ENCODE results near the gene PLCH2. TPM values are rescaled to one million over a fixed set of nuclear protein-coding genes. Genes with fewer than 3 reads are reported as not detected.
A peak's percentile ranks its signal among the peaks of the same experiment; 100 is the strongest.

Gene PLCH2
- total and polyA plus RNA-seq, 4 donors = 3.3 to 19.0 (median 12.1) TPM

GRCh38 chr1:2535981-2536380 is 59.9 kb downstream of the PLCH2 start:
- 91% methylated on average over 4 of the region's 9 CpGs for WGBS (ENCODE audit: insufficient coverage)
- Histone ChIP-seq H3K36me3 (ENCODE audit: control insufficient read depth, insufficient read depth, low read length) (no peaks in the 10 kb centered on the region), H3K4me3 (ENCODE audit: low read depth, low read length) (no peak overlapping the region), H3K27ac (ENCODE audit: low read depth, low read length) (no peak overlapping the region), H3K9me3 (ENCODE audit: control insufficient read depth, insufficient read depth, low read length) (no peaks in the 10 kb centered on the region), H3K4me1 (ENCODE audit: control insufficient read depth, insufficient read depth, low read length) (peaks cover 64% of the 10 kb centered on the region), H3K27me3 (ENCODE audit: control insufficient read depth, insufficient read depth, low read length) (peaks cover 15% of the 10 kb centered on the region)
- DNase-seq (ENCODE audit: low read depth in 4 of 6, low spot score in 6 of 6) = no peak

- no peak overlapping the region for H3K4me3 ChIP-seq (ENCODE audit: low read depth, low read length)
- no peak overlapping the region for H3K27ac ChIP-seq (ENCODE audit: low read depth, low read length)
- H3K27me3 ChIP-seq (ENCODE audit: control insufficient read depth, insufficient read depth, low read length) = peaks cover 8% of the 10 kb centered on the region
- H3K36me3 ChIP-seq (ENCODE audit: control insufficient read depth, insufficient read depth, low read length) = no peaks in the 10 kb centered on the region
- no peak for DNase-seq (ENCODE audit: low read depth in 4 of 6, low spot score in 6 of 6)
- no peaks in the 10 kb centered on the region for H3K9me3 ChIP-seq (ENCODE audit: control insufficient read depth, insufficient read depth, low read length)
- peaks cover 64% of the 10 kb centered on the region for H3K4me1 ChIP-seq (ENCODE audit: control insufficient read depth, insufficient read depth, low read length)
- WGBS (ENCODE audit: insufficient coverage) = 84% methylated on average over 6 of the region's 9 CpGs
Measured at GRCh38 chr1:2537784-2538115, 61.7 kb downstream of the PLCH2 start.

- Histone ChIP-seq H3K4me1 (ENCODE audit: control insufficient read depth, insufficient read depth, low read length) (peaks cover 64% of the 10 kb centered on the region), H3K36me3 (ENCODE audit: control insufficient read depth, insufficient read depth, low read length) (no peaks in the 10 kb centered on the region), H3K27ac (ENCODE audit: low read depth, low read length) (no peak overlapping the region), H3K27me3 (ENCODE audit: control insufficient read depth, insufficient read depth, low read length) (peaks cover 8% of the 10 kb centered on the region), H3K9me3 (ENCODE audit: control insufficient read depth, insufficient read depth, low read length) (no peaks in the 10 kb centered on the region), H3K4me3 (ENCODE audit: low read depth, low read length) (no peak overlapping the region)
- WGBS (ENCODE audit: insufficient coverage) = 76% methylated on average over 3 of the region's 4 CpGs
- DNase-seq (ENCODE audit: low read depth in 4 of 6, low spot score in 6 of 6) = no peak
Measured at GRCh38 chr1:2538376-2538775, 62.3 kb downstream of the PLCH2 start.

GRCh38 chr1:2538872-2539271 is 62.8 kb downstream of the PLCH2 start:
- Histone ChIP-seq H3K36me3 (ENCODE audit: control insufficient read depth, insufficient read depth, low read length) (no peaks in the 10 kb centered on the region), H3K9me3 (ENCODE audit: control insufficient read depth, insufficient read depth, low read length) (no peaks in the 10 kb centered on the region), H3K27me3 (ENCODE audit: control insufficient read depth, insufficient read depth, low read length) (peaks cover 8% of the 10 kb centered on the region), H3K27ac (ENCODE audit: low read depth, low read length) (no peak overlapping the region), H3K4me1 (ENCODE audit: control insufficient read depth, insufficient read depth, low read length) (peaks cover 64% of the 10 kb centered on the region), H3K4me3 (ENCODE audit: low read depth, low read length) (no peak overlapping the region)
- no peak for DNase-seq (ENCODE audit: low read depth in 4 of 6, low spot score in 6 of 6)
- WGBS (ENCODE audit: insufficient coverage) = 100% methylated on average over 6 of the region's 8 CpGs

GRCh38 chr1:2539312-2539907 is 63.3 kb downstream of the PLCH2 start:
- Histone ChIP-seq H3K4me1 (ENCODE audit: control insufficient read depth, insufficient read depth, low read length) (peaks cover 64% of the 10 kb centered on the region), H3K27ac (ENCODE audit: low read depth, low read length) (no peak overlapping the region), H3K36me3 (ENCODE audit: control insufficient read depth, insufficient read depth, low read length) (no peaks in the 10 kb centered on the region), H3K27me3 (ENCODE audit: control insufficient read depth, insufficient read depth, low read length) (peaks cover 8% of the 10 kb centered on the region), H3K4me3 (ENCODE audit: low read depth, low read length) (no peak overlapping the region), H3K9me3 (ENCODE audit: control insufficient read depth, insufficient read depth, low read length) (no peaks in the 10 kb centered on the region)
- WGBS (ENCODE audit: insufficient coverage) = 90% methylated on average over 6 of the region's 12 CpGs
- DNase-seq (ENCODE audit: low read depth in 4 of 6, low spot score in 6 of 6) = no peak

- Histone ChIP-seq H3K27ac (ENCODE audit: low read depth, low read length) (no peak overlapping the region), H3K9me3 (ENCODE audit: control insufficient read depth, insufficient read depth, low read length) (no peaks in the 10 kb centered on the region), H3K4me3 (ENCODE audit: low read depth, low read length) (no peak overlapping the region), H3K27me3 (ENCODE audit: control insufficient read depth, insufficient read depth, low read length) (peaks cover 6% of the 10 kb centered on the region), H3K4me1 (ENCODE audit: control insufficient read depth, insufficient read depth, low read length) (peaks cover 64% of the 10 kb centered on the region), H3K36me3 (ENCODE audit: control insufficient read depth, insufficient read depth, low read length) (no peaks in the 10 kb centered on the region)
- WGBS (ENCODE audit: insufficient coverage) = 1% methylated on average over 27 of the region's 39 CpGs
- DNase-seq (ENCODE audit: low read depth in 4 of 6, low spot score in 6 of 6) = peak in 2 of 6 donors; percentile 69 to 73
Measured at GRCh38 chr1:2540816-2541492, 64.9 kb downstream of the PLCH2 start.

GRCh38 chr1:2541619-2542245 is 65.6 kb downstream of the PLCH2 start:
- 75% methylated on average over 25 of the region's 25 CpGs for WGBS (ENCODE audit: insufficient coverage)
- Histone ChIP-seq H3K27ac (ENCODE audit: low read depth, low read length) (no peak overlapping the region), H3K4me1 (ENCODE audit: control insufficient read depth, insufficient read depth, low read length) (peaks cover 69% of the 10 kb centered on the region), H3K27me3 (ENCODE audit: control insufficient read depth, insufficient read depth, low read length) (peaks cover 10% of the 10 kb centered on the region), H3K4me3 (ENCODE audit: low read depth, low read length) (no peak overlapping the region), H3K36me3 (ENCODE audit: control insufficient read depth, insufficient read depth, low read length) (no peaks in the 10 kb centered on the region), H3K9me3 (ENCODE audit: control insufficient read depth, insufficient read depth, low read length) (no peaks in the 10 kb centered on the region)
- DNase-seq (ENCODE audit: low read depth in 4 of 6, low spot score in 6 of 6) = peak in 1 of 6 donors; percentile 20

- H3K36me3 ChIP-seq (ENCODE audit: control insufficient read depth, insufficient read depth, low read length) = no peaks in the 10 kb centered on the region
- peaks cover 10% of the 10 kb centered on the region for H3K27me3 ChIP-seq (ENCODE audit: control insufficient read depth, insufficient read depth, low read length)
- no peak overlapping the region for H3K27ac ChIP-seq (ENCODE audit: low read depth, low read length)
- WGBS (ENCODE audit: insufficient coverage) = 76% methylated on average over 9 of the region's 11 CpGs
- no peaks in the 10 kb centered on the region for H3K9me3 ChIP-seq (ENCODE audit: control insufficient read depth, insufficient read depth, low read length)
- DNase-seq (ENCODE audit: low read depth in 4 of 6, low spot score in 6 of 6) = peak in 1 of 6 donors; percentile 17
- H3K4me3 ChIP-seq (ENCODE audit: low read depth, low read length) = no peak overlapping the region
- peaks cover 76% of the 10 kb centered on the region for H3K4me1 ChIP-seq (ENCODE audit: control insufficient read depth, insufficient read depth, low read length)
Measured at GRCh38 chr1:2542246-2542915, 66.3 kb downstream of the PLCH2 start.

GRCh38 chr1:2543543-2544092 is 67.5 kb downstream of the PLCH2 start:
- Histone ChIP-seq H3K9me3 (ENCODE audit: control insufficient read depth, insufficient read depth, low read length) (no peaks in the 10 kb centered on the region), H3K27me3 (ENCODE audit: control insufficient read depth, insufficient read depth, low read length) (peaks cover 15% of the 10 kb centered on the region), H3K36me3 (ENCODE audit: control insufficient read depth, insufficient read depth, low read length) (no peaks in the 10 kb centered on the region), H3K27ac (ENCODE audit: low read depth, low read length) (peak overlapping the region; percentile 63), H3K4me1 (ENCODE audit: control insufficient read depth, insufficient read depth, low read length) (peaks cover 88% of the 10 kb centered on the region), H3K4me3 (ENCODE audit: low read depth, low read length) (no peak overlapping the region)
- peak in 2 of 6 donors; percentile 85 to 90 for DNase-seq (ENCODE audit: low read depth in 4 of 6, low spot score in 6 of 6)
- 6% methylated on average over 25 of the region's 26 CpGs for WGBS (ENCODE audit: insufficient coverage)
